PC-9 (cell line): ENCODE data around the gene RNASE4. TPM values are rescaled to one million over a fixed set of nuclear protein-coding genes. Genes with fewer than 3 reads are reported as not detected.

ENCODE experiments used
- BruUV-seq: library from RNA; stranded (reverse); fragments of 400-500 nt; replicated peaks from 2 replicates; lab custom pipeline; 2021; lab: Mats Ljungman, UMichigan
- CTCF ChIA-PET: fragments of 300-600 bp; sonication (Branson Sonifier 250); formaldehyde crosslinking; loops from one replicate; lab custom pipeline; 2022; ENCODE audit warnings: antibody characterized with exemption; lab: Charles Lee
- POLR2A ChIA-PET: fragments of 300-600 bp; sonication (Branson Sonifier 250); formaldehyde crosslinking; loops from one replicate; lab custom pipeline; 2022; ENCODE audit warnings: antibody characterized with exemption; ENCODE audit not compliant: unreplicated experiment; lab: Charles Lee
- DNase-seq, 2 experiments: peaks; one replicate each; pipeline versions ENCODE4 v3.0.0 to v3.0.0-alpha.2; 2015 to 2022; ENCODE audit warnings: mixed read lengths in 1 of 2
- H2AFZ ChIP-seq: fragments of 200-600 bp; sonication (generic); 2 replicates; pipeline ENCODE4 v1.8.1; 2017; ENCODE audit warnings: antibody characterized with exemption
- H3F3A ChIP-seq: fragments of 200-600 bp; sonication (generic); 2 replicates; pipeline ENCODE4 v1.8.1; 2017; ENCODE audit warnings: antibody characterized with exemption, mild to moderate bottlenecking, low read depth; ENCODE audit not compliant: insufficient read depth
- H3K27ac ChIP-seq: fragments of 200-600 bp; sonication (generic); 2 replicates; pipeline ENCODE4 v1.6.1; 2016; ENCODE audit warnings: mixed run types
- H3K27me3 ChIP-seq: fragments of 200-600 bp; sonication (generic); 2 replicates; pipeline ENCODE4 v1.6.1; 2016; ENCODE audit warnings: low read depth, mixed run types; ENCODE audit not compliant: insufficient read depth
- H3K36me3 ChIP-seq: fragments of 200-600 bp; sonication (generic); 2 replicates; pipeline ENCODE4 v1.6.1; 2016; ENCODE audit warnings: low read depth, mixed run types
- H3K4me1 ChIP-seq: fragments of 200-600 bp; sonication (generic); replicated peaks from 2 replicates; pipeline ENCODE4 v1.6.1; 2016; ENCODE audit warnings: mixed run types; ENCODE audit not compliant: insufficient read depth
- H3K4me2 ChIP-seq: fragments of 200-600 bp; sonication (generic); 2 replicates; pipeline ENCODE4 v1.6.1; 2017; ENCODE audit warnings: mixed run types
- H3K4me3 ChIP-seq: fragments of 200-600 bp; sonication (generic); 2 replicates; pipeline ENCODE4 v1.6.1; 2016; ENCODE audit warnings: mixed run types
- H3K79me2 ChIP-seq: fragments of 200-600 bp; sonication (generic); 2 replicates; pipeline ENCODE4 v1.6.1; 2017; ENCODE audit warnings: low read depth, mixed run types
- H3K9me2 ChIP-seq: fragments of 200-600 bp; sonication (generic); 2 replicates; pipeline ENCODE4 v1.8.1; 2017; ENCODE audit warnings: mild to moderate bottlenecking; ENCODE audit not compliant: insufficient read depth
- H3K9me3 ChIP-seq: fragments of 200-600 bp; sonication (generic); 2 replicates; pipeline ENCODE4 v1.8.1; 2016; ENCODE audit warnings: low read depth; ENCODE audit not compliant: insufficient read depth
- H4K20me1 ChIP-seq: fragments of 200-600 bp; sonication (generic); 2 replicates; pipeline ENCODE4 v1.8.1; 2017; ENCODE audit not compliant: insufficient read depth
- EZH2 ChIP-seq: fragments of 200-600 bp; sonication (generic); IDR thresholded peaks from 2 replicates; pipeline ENCODE4 v1.8.0; 2017; ENCODE audit warnings: antibody characterized with exemption, low read depth
- intact Hi-C: fragments of 100-400 bp; cut with micrococcal nuclease; formaldehyde crosslinking; loops from one replicate; pipeline ENCODE4 v1.10.0; 2022; ENCODE audit not compliant: unreplicated experiment
- total RNA-seq: library from RNA; stranded (reverse); gene quantifications from 2 replicates; pipeline ENCODE4 v1.2.3, GENCODE V29; 2021
- TF ChIP-seq, protein P1 (sequence below): fragments of 200-600 bp; sonication (generic); conservative IDR thresholded peaks from 2 replicates; pipeline ENCODE4 v1.6.1; 2017; ENCODE audit warnings: mixed run types, antibody characterized with exemption, mild to moderate bottlenecking, moderate library complexity

RNASE4 gene
- total RNA-seq, 1 experiment from 2014 or later, result 4.0 TPM

- Histone ChIP-seq H3K36me3 (no peaks in the 10 kb centered on the region), H3K27me3 (no peaks in the 10 kb centered on the region), H3K9me3 (no peaks in the 10 kb centered on the region), H3K79me2 (no peaks in the 10 kb centered on the region), H3K27ac (no peak overlapping the region), H3K4me3 (no peak overlapping the region), H3F3A (no peaks in the 10 kb centered on the region), H3K9me2 (no peaks in the 10 kb centered on the region), H2AFZ (no peak overlapping the region), H3K4me1 (no peaks in the 10 kb centered on the region), H4K20me1 (no peaks in the 10 kb centered on the region), H3K4me2 (no peak overlapping the region)
- CTCF ChIA-PET, result no interaction called here
- no peak for DNase-seq
- BruUV-seq, result no TSS peak
- TF ChIP-seq, protein P1, sequence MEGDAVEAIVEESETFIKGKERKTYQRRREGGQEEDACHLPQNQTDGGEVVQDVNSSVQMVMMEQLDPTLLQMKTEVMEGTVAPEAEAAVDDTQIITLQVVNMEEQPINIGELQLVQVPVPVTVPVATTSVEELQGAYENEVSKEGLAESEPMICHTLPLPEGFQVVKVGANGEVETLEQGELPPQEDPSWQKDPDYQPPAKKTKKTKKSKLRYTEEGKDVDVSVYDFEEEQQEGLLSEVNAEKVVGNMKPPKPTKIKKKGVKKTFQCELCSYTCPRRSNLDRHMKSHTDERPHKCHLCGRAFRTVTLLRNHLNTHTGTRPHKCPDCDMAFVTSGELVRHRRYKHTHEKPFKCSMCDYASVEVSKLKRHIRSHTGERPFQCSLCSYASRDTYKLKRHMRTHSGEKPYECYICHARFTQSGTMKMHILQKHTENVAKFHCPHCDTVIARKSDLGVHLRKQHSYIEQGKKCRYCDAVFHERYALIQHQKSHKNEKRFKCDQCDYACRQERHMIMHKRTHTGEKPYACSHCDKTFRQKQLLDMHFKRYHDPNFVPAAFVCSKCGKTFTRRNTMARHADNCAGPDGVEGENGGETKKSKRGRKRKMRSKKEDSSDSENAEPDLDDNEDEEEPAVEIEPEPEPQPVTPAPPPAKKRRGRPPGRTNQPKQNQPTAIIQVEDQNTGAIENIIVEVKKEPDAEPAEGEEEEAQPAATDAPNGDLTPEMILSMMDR, result no peak
- no peak for TF ChIP-seq EZH2
- intact Hi-C loops, result no loop called here
- POLR2A ChIA-PET, result no interaction called here
These were observed 46.5 kb downstream of the RNASE4 start for GRCh38 chr14:20730891-20731290.

- BruUV-seq, result no TSS peak
- Histone ChIP-seq H3K79me2 (no peaks in the 10 kb centered on the region), H3K36me3 (no peaks in the 10 kb centered on the region), H3K9me2 (no peaks in the 10 kb centered on the region), H3K27ac (no peak overlapping the region), H4K20me1 (no peaks in the 10 kb centered on the region), H3K4me1 (no peaks in the 10 kb centered on the region), H3F3A (no peaks in the 10 kb centered on the region), H3K4me3 (no peak overlapping the region), H2AFZ (no peak overlapping the region), H3K9me3 (no peaks in the 10 kb centered on the region), H3K4me2 (no peak overlapping the region), H3K27me3 (no peaks in the 10 kb centered on the region)
- POLR2A ChIA-PET, result no interaction called here
- TF ChIP-seq EZH2, result no peak
- TF ChIP-seq, protein P1, result no peak
- DNase-seq, result no peak
- intact Hi-C loops, result no loop called here
- CTCF ChIA-PET, result no interaction called here
These were observed 48.1 kb downstream of the RNASE4 start for GRCh38 chr14:20732477-20732876.

DNA sequence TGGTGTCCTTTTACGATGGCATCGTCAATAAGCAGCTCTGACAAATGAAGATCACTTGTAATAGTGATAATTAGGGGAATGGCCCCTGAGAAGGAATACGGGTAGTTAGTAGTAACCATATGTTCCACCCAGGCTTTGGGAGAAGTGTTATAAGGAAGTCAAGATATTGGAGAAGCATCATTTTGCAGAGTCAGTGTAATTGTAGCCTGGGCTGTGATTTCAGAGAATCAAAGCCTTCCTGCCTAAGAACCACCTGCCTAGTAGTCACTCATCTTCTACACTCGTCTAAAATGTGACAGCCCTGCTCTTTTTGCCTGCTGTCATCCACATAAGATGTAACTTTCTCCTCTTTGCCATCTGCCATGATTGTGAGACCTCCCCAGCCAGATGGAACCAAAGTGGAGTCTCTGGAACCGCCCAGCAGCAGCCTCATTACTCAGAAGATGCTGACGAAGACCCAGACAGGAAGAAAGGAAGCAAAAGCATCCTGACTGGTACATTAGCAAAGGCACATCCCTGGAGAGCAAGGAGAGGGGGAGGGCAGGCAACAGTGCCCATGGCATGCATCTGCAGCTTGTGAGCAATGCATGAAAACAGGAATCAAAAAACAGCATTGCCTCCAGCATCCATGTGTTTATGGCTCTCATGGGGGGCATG is 48.7 kb downstream of the RNASE4 start:
- POLR2A ChIA-PET, result no interaction called here
- no peaks in the 10 kb centered on the region for H3K79me2 ChIP-seq
- H3K27me3 ChIP-seq, result no peaks in the 10 kb centered on the region
- H3K27ac ChIP-seq, result no peak overlapping the region
- H4K20me1 ChIP-seq, result no peaks in the 10 kb centered on the region
- no peak for DNase-seq
- CTCF ChIA-PET, result no interaction called here
- BruUV-seq, result no TSS peak
- H3K4me1 ChIP-seq, result no peaks in the 10 kb centered on the region
- no peak overlapping the region for H3K4me2 ChIP-seq
- H3K4me3 ChIP-seq, result no peak overlapping the region
- H3K36me3 ChIP-seq, result no peaks in the 10 kb centered on the region
- no peak overlapping the region for H2AFZ ChIP-seq
- TF ChIP-seq, protein P1, result no peak
- TF ChIP-seq EZH2, result no peak
- H3K9me2 ChIP-seq, result no peaks in the 10 kb centered on the region
- no peaks in the 10 kb centered on the region for H3F3A ChIP-seq
- H3K9me3 ChIP-seq, result no peaks in the 10 kb centered on the region
- intact Hi-C loops, result no loop called here
